ENCODE results near the gene ARPC2.
A peak's percentile ranks its signal among the peaks of the same experiment; 100 is the strongest.

ARPC2 gene

GRCh38 chr2:218291318-218292047, 74.5 kb downstream of the ARPC2 start:
- DNase-seq = no peak

DNA sequence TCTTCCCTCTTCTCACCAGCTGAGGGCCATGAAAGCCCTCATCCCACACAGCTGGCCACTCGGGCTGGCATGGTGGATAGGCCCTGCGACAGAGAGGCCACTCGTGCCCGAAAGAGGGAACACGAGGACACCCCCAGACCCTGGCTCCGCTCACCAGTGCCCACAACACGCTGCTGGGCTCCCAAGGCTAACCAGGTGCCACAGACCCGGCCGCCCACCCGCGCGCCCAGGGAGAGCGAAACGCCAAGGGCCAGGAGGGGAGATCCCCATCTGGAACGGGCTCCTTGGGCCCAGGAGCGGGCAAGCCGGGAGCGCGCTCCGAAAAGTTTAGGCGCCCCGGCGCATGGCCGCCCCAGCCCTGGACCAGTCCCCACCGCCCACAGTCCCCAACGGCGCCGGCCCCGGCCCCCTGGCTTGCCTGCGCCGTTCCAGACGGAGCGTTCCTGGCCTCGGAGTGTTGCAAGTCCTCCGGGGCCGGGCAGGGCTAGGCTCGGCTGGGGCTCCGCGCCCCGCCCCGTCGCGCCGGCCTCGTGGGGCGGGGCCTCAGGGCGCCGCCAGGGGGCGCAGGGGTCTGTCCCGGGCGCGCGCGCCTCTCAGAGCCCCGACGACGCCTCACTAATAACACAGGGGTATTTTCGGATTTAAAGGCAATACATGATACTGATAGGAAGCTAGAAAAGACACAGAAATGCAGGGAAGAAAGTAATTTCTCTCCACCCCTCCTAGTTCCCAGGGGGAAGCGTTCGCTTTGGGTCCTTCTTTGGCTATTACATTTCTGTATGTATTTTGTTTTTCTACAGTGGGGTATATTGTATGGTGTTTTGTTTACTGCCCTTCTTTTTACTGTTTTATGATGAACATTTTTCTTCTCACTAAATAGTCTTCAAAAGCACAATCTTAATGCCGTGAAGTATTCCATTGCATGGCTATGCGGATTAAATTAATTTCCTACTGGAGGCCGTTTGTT, 75.3 kb downstream of the ARPC2 start, which contains the start of gene TMBIM1:
Gene TMBIM1, minus strand, starts transcription at position 456 of the 967 bp plus-strand sequence. CDS start 10,362 bp downstream, outside the sequence.
- DNase-seq = no peak

GRCh38 chr2:218293715-218294429, 76.9 kb downstream of the ARPC2 start:
- no peak for DNase-seq

DNA sequence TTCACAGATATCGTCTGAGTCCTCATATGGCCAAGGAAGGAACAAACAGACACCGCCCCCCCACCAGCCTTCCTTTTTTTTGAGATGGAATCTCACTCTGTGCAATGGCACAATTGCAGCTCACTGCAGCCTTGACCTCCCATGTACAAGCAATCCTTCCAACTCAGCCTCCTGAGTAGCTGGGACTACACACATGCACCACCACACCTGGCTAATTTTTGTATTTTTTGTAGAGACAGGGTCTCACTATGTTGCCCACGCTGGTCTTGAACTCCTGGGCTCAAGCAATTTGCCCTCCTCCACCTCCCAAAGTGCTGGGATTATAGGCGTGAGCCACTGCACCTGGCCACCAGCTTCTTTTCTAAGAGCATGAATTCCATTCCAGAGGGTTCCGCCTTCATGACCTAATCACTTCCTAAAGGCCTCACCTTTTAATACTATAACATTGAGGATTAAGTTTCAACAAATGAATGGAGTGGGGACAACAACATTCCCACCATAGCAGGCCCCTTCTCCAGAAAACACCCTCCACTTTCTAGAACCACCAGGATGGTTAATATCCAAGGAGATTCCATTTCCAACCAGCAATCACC, 77.5 kb downstream of the ARPC2 start:
- DNase-seq = no peak

GRCh38 chr2:218295029-218295428, 78.0 kb downstream of the ARPC2 start:
- no peak for DNase-seq

DNA sequence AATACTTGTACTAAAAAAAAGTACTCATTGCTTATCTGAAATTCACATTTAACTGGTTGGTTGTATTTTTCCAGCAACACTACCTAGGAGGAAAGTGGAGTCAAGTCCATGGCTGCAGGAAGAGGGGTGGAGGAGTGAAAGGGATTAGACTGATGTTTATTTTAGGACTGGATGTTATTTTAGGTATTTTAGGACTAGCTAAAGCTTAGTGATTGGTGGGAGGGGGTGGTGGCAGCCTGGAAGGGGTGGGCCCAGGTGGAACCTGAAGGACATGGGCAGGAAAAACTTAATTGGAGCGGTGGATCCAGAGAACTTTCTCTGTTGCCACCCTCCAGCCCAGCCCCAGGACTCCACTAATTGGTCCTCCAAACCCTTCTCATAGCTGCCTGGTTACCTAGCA, 79.2 kb downstream of the ARPC2 start:
- DNase-seq = no peak

- DNase-seq = no peak
Observed at GRCh38 chr2:218296847-218297246, 79.9 kb downstream of the ARPC2 start.

GRCh38 chr2:218298314-218298875, 81.4 kb downstream of the ARPC2 start:
- no peak for DNase-seq

DNA sequence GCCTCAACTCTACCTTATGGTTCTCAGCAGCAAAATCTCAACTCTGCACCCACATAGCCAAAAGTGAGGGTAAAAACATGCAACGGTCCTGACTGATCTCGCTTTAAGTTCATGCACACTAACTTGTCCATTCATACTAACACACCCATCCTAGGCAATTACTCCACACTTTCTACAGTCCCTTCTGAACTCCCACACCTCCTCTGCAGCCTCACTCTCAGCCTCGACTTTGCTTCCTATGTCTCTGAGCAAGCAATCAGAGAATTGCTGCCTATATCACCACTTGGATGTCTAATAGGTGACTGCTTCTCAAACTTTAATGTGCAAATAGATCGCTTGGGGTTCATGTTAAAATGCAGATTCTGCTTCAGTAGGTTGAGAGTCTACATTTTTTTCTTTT, 83.2 kb downstream of the ARPC2 start:
- DNase-seq = no peak

- peak; percentile 72 for DNase-seq
Observed at GRCh38 chr2:218301176-218301819, 84.3 kb downstream of the ARPC2 start.

Data from DMS153 (cell line).